ENCODE results near the gene SOHLH1. TPM values are rescaled to one million over a fixed set of nuclear protein-coding genes. Genes with fewer than 3 reads are reported as not detected.

Gene SOHLH1
- total and polyA plus RNA-seq, 2 donors (not counting 1 experiment from before 2014, with no cell fraction given) = not detected

DNA sequence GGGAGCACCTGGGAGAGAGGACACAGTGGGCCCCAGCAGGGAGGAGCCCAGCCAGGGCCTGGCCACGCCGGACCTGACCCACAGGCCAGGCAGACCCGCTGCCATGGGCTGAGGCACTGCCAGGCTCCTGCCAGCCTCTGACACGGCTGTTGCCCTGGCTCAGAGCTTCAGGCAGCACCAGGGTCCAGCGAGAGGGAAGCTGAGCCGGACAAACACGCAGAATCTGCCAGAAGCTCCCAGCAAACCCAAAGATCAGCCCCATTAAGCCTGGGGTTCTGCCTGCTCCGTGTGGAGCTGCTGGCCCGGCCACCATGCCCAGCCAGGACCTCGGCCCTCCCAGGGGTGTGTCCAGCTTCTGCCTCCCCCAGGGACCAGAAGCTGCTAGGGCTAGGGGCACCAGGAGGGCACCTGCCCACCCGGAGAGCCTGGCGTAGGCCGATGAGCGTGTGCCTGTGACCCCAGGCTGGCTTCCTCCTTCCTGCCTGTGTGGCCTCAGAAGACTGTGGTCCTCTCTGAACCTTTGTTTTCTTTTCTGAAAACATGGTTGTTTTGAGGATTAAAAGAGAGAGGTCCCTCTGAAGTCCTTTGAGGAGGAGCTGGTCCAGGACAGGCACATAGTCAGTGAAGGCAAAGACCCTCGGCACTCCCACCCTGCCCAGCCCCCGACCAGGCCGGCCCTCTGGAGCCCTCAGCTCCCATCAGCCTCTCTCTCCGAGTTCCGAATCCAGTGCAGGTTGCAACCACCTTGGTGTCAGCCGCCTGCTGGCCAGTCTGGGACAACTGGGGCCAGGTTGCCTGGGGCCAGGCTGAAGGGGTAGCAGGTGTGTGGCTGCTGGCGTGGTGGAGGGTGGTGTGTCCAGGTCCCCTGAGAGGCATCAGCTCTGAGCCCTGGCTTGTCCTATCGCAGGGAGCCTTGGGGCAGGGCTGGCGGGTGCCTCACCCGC lies 42.3 kb upstream of the SOHLH1 start:
- no peaks in the 10 kb centered on the region for H3K4me1 ChIP-seq (ENCODE audit: control insufficient read depth, extremely low read depth, insufficient read depth, low read length)

DNA sequence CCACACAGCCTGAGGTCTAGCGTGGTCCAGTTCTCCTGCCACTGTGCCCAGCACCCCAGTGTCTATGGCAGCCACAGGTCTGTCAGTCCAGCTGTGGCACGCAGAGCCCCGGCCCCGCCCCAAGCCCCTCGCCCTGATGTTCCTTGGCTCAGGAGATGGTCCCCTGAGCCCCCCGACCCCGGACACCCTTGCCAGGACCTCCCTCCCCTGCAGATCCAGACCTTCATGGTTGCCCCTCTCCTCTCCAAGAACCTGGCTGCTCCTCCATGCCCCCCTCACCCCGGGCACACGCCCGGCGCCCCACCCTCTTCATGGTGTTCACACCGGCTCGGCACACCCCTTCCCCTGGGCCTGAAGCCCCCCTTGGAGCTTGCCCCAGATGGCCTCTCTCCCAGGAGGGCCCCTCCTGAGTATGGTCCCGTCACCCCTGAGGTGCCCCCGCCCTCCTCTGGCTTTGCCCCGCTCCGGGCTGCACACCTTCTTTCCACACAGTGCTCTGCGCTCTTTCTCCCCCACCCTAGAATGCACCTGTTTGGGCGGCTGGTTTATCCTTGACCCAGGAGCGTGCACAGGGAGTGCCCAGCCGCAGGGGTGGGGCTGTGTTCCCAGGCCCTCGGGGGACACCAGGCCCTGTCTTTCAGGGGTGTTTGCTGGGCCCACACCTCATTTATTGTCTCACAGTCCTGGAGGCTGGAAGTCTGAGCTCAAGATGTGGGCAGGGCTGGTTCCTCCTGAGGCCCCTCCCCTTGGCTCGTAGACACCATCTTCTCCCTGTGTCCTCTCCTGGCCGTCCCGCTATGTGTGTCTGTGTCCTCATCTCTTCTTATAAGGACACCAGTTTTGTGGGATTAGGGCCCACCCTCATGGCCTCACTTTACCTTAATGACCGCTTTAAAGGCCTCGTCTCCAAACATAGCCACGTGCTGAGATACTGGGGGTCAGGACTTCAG lies 40.3 kb upstream of the SOHLH1 start:
- no peak overlapping the region for H2AFZ ChIP-seq (ENCODE audit: low read length)
- H3K9ac ChIP-seq (ENCODE audit: insufficient read depth, low read length) = no peak overlapping the region
- H3K4me1 ChIP-seq (ENCODE audit: control insufficient read depth, extremely low read depth, insufficient read depth, low read length) = no peaks in the 10 kb centered on the region
- no peaks in the 10 kb centered on the region for H3K79me2 ChIP-seq (ENCODE audit: control insufficient read depth, insufficient read depth, low read length)
- no peak overlapping the region for H3K4me2 ChIP-seq (ENCODE audit: extremely low read depth, insufficient read depth, low read length)
- H3K27me3 ChIP-seq (ENCODE audit: control insufficient read depth, insufficient read depth, low read length) = no peaks in the 10 kb centered on the region
- no peak for DNase-seq (ENCODE audit: low read depth in 2 of 2)
- H3K4me3 ChIP-seq (replicated peaks in 1 of 4; ENCODE audit: control extremely low read depth in 1 of 4, insufficient read depth in 1 of 4, low read depth in 3 of 4, low read length in 4 of 4) = no peak overlapping the region
- no peaks in the 10 kb centered on the region for H4K20me1 ChIP-seq (ENCODE audit: control insufficient read depth, extremely low read depth, insufficient read depth, low read length)
- H3K36me3 ChIP-seq (ENCODE audit: control insufficient read depth, insufficient read depth, low read length) = no peaks in the 10 kb centered on the region
- H3K27ac ChIP-seq (ENCODE audit: insufficient read depth, low read length) = no peak overlapping the region
- no peaks in the 10 kb centered on the region for H3K9me3 ChIP-seq (ENCODE audit: control insufficient read depth, insufficient read depth, low read depth, low read length)
- no peak for TF ChIP-seq EZH2 (IDR thresholded peaks at IDR 0.05; ENCODE audit: low read length, missing control alignments)
- TF ChIP-seq, protein P1, sequence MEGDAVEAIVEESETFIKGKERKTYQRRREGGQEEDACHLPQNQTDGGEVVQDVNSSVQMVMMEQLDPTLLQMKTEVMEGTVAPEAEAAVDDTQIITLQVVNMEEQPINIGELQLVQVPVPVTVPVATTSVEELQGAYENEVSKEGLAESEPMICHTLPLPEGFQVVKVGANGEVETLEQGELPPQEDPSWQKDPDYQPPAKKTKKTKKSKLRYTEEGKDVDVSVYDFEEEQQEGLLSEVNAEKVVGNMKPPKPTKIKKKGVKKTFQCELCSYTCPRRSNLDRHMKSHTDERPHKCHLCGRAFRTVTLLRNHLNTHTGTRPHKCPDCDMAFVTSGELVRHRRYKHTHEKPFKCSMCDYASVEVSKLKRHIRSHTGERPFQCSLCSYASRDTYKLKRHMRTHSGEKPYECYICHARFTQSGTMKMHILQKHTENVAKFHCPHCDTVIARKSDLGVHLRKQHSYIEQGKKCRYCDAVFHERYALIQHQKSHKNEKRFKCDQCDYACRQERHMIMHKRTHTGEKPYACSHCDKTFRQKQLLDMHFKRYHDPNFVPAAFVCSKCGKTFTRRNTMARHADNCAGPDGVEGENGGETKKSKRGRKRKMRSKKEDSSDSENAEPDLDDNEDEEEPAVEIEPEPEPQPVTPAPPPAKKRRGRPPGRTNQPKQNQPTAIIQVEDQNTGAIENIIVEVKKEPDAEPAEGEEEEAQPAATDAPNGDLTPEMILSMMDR (conservative IDR thresholded peaks at IDR 0.05 in 1 of 2, IDR thresholded peaks at IDR 0.05 in 1 of 2; ENCODE audit: low read depth in 1 of 2, low read length in 2 of 2) = no peak

More for the DNA sequence above, 42.3 kb upstream of the SOHLH1 start:
- Histone ChIP-seq H3K79me2 (ENCODE audit: control insufficient read depth, insufficient read depth, low read length) (no peaks in the 10 kb centered on the region), H3K4me2 (ENCODE audit: extremely low read depth, insufficient read depth, low read length) (no peak overlapping the region), H3K9ac (ENCODE audit: insufficient read depth, low read length) (no peak overlapping the region), H2AFZ (ENCODE audit: low read length) (no peak overlapping the region), H3K36me3 (ENCODE audit: control insufficient read depth, insufficient read depth, low read length) (no peaks in the 10 kb centered on the region), H3K9me3 (ENCODE audit: control insufficient read depth, insufficient read depth, low read depth, low read length) (no peaks in the 10 kb centered on the region), H3K4me3 (replicated peaks in 1 of 4; ENCODE audit: control extremely low read depth in 1 of 4, insufficient read depth in 1 of 4, low read depth in 3 of 4, low read length in 4 of 4) (no peak overlapping the region), H3K27ac (ENCODE audit: insufficient read depth, low read length) (no peak overlapping the region), H3K27me3 (ENCODE audit: control insufficient read depth, insufficient read depth, low read length) (no peaks in the 10 kb centered on the region), H4K20me1 (ENCODE audit: control insufficient read depth, extremely low read depth, insufficient read depth, low read length) (no peaks in the 10 kb centered on the region)
- TF ChIP-seq, protein P1 (conservative IDR thresholded peaks at IDR 0.05 in 1 of 2, IDR thresholded peaks at IDR 0.05 in 1 of 2; ENCODE audit: low read depth in 1 of 2, low read length in 2 of 2) = no peak
- TF ChIP-seq EZH2 (IDR thresholded peaks at IDR 0.05; ENCODE audit: low read length, missing control alignments) = no peak
- no peak for DNase-seq (ENCODE audit: low read depth in 2 of 2)

Data from fibroblast of lung (primary cell).